SU-DHL-6 (cell line): ENCODE results near the gene ZNF148.

ENCODE experiments used
- CTCF ChIP-seq: fragments of 200-600 bp; sonication (generic); IDR thresholded peaks from one replicate; pipeline ENCODE4 v1.5.1; 2017; ENCODE audit warnings: antibody characterized with exemption, mild to moderate bottlenecking, low read length, moderate library complexity; ENCODE audit not compliant: insufficient read depth, poor library complexity, severe bottlenecking
- EZH2phosphoT487 ChIP-seq: fragments of 200-600 bp; sonication (generic), shearing (Covaris generic); conservative IDR thresholded peaks from 2 replicates; pipeline ENCODE4 v1.6.1; 2018; ENCODE audit warnings: mild to moderate bottlenecking, antibody characterized with exemption, low read length, moderate library complexity, mixed read lengths

- no peak for TF ChIP-seq CTCF
- no peak for TF ChIP-seq EZH2phosphoT487
Observed at GRCh38 chr3:125245521-125245920, 129.6 kb downstream of the ZNF148 start.
